Measurements from ENCODE around the gene SMIM32.

SMIM32 gene

DNA sequence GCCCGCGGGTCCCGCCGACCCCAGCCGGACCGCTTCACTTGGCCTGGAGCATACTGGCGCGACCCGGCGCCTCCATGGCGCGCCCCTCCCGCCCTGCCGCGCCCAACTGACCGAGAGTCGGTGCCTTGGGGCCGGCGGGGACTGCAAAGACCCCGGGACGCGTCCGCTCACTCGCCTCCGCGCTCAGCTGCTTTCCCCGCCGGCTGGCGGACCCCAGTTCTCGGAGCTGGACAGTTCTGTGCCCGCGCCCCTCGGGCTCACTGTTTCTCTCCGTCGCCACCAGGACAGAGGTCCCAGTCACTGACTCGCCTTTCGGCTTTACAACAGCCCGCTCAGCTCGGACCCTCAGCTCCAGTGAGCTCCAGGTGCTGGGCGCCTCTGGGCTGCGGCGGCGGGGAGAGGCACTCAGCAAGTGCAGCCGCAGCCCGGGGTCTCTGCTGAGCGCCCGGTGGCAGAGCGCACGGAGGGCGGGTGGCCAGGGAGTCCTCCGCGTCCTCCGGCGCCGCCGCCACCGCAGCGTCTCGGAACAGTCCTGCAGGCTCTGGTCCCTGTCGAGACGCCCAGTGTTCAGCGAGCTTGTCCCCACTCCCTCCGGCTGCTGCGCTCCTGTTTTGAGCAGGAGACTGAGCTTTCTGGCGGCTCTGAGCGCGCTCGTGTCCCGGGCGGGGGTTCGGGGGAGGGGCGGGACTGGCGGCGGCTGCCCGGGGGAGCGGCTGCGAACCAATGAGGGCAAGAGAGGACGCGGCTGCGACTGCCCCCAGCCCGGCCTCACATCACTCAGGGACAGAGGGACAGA is at the start of gene SMIM32:
SMIM32 (minus strand) TSS at position 637 of the 796 bp plus-strand sequence. CDS start 638 bp downstream, outside the sequence.
- DNase-seq (ENCODE audit: low spot score), result peak; percentile 69

DNA sequence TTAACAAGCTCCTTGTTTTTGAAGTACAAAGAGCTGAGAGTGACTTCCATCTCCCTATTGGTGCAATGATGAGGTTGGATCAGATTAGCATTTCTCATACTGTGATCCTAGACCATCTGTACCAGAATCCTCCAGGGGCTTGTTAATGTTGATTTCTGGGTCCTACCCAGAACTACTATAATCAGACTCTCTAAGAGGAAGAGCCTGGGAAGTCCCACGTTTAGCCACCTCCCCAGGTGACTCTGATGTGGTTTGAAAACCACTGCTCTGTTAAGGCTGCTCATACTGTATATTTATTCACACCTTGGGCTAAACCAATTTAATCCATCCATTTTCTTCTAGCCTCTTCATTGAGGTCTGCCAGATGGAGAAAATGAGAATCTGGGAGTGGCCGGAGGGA is 49.6 kb upstream of the SMIM32 start:
- peak; percentile 44 for DNase-seq (ENCODE audit: low spot score)

DNA sequence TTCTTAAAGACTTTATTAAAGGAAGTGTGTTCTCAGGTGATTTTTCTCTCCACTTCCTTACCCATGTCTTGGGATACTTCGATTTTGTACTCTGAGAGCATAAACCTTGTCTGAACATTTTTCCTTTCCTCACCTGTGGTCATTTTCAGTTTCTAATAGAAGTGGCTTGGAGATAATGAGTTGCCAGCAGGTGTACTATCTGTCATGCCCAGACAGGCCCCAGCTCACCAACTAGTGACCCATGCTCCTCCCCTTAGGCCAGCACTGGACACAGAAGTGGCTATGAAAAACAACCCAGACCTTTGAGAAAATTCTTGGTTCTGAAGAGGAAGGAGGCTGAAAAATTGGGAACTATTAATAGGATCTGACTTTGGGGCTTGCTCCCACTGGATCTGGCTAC is 49.2 kb upstream of the SMIM32 start:
- DNase-seq (ENCODE audit: low spot score), result no peak

DNA sequence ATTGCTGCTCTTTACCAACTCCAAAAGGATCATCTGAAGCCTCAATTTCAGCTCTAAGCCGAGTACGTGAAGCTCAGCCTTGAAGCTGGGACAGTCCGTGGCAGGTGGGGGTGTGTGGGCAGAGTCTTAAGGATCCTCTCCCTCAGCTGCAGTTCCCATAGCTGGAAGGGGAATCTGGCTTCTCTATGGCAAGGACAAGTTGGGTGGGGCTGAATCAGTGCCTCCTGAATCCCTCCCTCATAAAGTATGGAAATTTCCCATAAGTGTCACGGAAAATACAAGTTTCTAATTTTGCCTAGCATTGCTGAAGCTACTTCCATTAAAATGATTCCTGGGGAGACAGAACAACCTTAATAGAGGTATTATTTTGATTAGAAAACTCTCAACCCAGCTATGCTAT is 47.9 kb upstream of the SMIM32 start:
- DNase-seq (ENCODE audit: low spot score), result no peak

DNA sequence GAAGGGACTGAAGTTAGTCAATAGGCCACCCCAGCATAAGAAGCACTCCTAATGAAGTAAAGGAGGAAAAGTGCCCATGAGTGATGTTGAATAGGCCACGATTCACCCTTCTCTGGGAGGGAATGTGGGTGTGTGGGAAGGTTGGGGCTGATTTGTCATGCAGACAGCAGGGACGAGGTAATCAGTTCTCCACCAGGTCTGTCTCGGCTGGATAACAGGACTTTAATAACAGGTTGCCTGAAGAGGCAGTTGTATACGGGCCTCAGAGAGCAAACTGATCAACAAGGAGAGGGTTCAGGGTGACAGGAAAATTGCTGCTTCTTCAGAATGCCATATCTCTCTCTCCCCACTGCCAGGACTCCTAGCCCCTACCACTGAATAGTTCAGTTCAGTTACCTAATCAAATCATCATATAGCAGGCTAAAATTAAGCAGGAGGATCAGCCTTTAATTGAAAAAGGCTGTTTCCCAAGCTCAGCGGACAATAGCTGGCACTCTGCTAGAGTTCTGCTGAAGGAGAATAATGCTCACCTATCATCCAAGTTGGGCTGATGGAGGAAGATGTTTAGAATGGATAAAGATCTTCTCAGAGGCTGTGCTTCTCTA is 43.6 kb upstream of the SMIM32 start:
- no peak for DNase-seq (ENCODE audit: low spot score)

DNA sequence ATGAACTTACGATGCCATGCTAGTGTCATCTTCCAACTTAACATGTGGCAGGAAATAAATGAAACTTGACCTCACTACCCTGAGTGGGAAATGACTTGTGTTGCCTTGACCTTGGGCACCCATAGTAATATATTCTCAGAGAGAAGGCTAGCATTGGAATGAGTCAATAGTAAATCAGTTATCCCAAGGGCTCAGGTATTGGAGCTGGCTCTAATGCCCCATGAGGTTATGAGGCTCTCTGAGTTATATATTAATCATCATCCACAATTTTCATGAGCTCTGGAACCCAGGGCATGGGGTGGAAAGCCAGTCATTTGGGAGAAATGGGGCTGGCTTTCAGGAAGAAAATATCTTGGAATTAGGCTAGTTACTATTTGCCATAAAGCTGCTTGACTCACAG is 42.4 kb upstream of the SMIM32 start:
- no peak for DNase-seq (ENCODE audit: low spot score)

DNA sequence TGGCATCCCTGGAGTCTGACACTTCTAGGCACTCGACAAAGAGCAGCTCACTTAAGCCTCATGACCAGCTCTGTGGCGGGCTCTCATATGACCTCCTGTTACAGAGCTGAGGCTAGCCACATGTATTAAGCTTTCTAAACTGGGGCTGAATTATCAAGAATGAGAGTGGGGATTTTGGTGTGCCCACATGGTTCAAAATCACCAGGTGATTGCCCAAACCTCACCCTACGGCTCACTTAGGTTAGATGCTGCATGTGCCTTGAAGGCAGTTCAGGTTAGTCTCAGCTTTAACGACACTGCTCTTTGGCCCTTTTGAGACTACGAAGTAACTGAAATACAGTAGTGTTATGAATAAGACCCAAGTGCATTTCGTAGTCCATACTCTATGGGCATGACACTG is 39.4 kb upstream of the SMIM32 start:
- no peak for DNase-seq (ENCODE audit: low spot score)

DNA sequence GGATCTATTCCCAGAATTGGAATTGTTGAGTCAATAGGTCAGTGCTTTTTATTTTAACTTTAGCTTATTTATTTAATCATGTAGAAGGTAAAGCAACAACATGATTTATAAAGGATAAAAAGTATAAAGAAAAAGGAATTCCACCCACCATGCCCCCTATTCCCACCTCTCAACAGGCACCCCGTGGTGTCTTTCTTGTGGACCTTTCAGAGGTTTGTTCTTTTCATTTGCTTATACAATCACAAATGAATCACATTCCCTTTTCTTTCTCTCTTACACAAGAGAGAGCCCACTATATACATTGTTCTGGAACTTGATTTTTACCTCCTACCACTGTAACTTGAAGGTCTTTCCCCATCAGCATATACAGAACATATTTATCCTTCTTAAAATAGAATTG is 37.2 kb upstream of the SMIM32 start:
- DNase-seq (ENCODE audit: low spot score), result no peak

DNA sequence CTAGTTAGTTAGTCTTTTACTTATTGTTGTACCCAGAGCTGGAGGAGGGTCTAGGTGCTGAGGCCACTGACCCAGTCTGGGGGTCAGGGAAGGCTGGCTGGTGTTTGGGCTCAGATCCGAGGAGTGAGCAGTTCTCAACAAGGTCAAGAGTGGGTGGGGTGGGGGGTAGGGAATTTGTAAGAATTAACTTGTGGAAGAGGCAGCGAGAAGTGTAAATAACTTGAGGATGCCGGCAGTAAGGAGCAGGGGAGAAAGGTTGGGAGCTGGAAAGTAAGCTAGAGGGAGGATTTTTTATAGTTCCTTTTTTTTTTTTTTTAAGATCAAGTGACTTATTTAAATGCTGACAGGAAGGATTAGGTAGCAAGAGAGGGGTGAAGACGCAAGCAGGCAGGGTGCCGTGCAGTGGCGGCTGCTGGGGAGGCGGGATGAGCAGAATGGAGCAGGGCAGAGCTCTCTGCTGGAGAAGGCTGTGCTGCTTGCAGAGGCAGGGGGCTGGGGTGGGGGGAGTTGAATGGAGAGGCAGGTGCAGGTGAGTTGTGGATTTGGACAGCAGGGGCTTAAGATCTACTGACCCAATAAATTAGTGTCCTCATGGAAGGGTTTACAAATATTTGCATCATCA is 35.3 kb upstream of the SMIM32 start:
- DNase-seq (ENCODE audit: low spot score), result no peak

DNA sequence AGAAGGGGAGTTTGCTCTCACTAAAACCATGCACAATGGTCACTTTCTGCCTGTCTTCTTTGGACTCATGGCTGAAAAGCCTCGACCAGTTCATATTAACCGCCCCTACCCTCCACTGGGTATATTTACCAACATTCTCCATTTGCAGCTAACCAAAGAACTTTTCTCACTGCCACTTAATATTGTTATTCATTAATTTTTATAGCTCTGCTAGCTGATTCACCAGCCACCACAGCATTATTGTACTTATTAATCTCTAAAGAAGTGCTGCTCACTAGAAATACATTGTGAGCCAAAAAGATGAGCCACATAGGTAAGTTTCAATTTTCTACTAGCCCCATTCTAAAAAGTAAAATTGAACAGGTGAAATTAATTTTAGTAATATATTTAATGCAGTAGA is 33.4 kb upstream of the SMIM32 start:
- DNase-seq (ENCODE audit: low spot score), result no peak

DNA sequence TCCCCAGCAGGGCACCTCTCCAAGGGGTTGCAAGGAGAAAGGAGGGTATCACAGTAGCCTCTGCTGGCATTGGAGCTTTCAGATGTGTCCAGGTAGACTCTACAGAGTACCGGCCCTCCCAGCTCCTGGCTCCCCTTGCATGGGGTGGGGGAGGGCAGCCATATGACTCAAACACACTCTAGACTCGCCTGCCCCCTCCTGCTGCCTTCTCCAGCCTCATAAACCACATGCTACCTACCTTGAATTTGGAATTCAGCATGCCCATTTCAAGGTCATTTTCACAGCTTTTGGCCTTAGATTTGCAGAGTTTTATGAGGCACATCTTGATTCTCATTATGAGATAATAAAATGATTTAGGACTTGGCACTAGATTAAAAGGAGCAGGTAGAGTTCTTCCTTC is 32.8 kb upstream of the SMIM32 start:
- no peak for DNase-seq (ENCODE audit: low spot score)

DNA sequence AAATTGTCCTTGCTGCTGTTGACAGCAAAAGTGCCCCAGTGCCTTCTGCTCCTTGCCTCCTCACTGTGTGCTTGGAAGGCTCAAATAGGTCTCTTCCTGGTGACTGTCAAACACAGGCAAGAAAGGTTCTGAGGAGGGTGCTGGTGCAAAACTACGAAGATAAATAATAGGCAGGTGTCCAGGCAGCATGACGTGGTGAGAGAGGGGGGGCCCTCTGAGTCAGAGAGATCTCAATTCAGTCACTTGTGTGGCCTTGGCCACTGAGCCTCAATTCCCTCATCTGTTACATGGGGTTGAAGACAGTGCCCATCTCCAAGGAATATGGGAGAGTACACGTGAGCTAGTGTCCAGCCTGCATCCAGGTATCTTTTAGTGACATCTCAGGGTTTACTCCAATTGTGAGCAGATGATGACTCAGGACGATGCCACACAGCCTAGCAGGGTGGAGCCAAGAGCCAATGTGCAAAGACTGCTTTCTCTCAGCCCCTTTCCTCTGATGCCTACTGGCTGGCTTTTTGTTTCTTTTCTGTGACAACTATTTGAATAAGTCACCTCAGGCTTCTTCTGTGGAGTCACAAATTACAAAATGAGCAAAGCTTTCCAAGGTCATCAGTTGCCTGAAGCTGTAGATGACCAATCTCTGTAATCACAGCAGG is 29.7 kb upstream of the SMIM32 start:
- no peak for DNase-seq (ENCODE audit: low spot score)

DNA sequence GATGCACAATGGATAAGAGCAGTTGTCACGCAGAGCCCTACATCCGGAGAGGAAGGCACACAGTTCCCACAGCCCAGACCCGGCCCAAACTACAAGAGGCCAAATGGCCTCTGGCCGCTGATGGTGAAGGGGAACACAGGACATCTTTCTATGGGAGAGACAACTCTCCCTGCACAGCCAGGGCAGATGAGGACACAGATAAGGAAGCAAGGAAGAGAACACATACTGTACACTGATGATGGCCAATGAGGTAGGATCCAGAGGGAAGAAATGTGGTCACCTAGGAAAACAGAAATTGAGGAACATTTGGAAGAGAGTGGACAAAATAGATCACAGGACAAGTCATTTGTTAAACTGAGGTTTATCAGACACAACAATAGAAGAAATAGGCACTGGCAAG is 28.4 kb upstream of the SMIM32 start:
- DNase-seq (ENCODE audit: low spot score), result no peak

DNA sequence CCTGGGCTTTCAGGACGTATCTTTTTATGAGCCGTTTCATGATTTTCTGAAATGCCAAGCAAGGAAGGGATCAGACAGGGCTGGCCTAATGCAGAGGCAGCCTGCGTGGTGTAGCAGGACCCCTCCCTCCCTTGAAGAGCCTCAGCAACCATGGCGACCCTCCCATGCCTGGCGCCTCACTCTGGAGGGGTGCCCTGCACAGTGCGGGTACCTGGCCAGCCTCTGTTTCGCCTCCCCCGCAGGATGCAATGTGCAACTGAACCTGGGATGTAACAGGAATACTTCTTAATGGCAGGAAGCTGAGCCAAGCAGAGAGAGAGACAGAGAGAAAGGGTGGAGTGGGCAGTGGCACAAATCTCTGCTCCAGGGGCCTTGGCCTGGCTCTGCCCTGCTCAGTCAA is 23.3 kb upstream of the SMIM32 start:
- no peak for DNase-seq (ENCODE audit: low spot score)

DNA sequence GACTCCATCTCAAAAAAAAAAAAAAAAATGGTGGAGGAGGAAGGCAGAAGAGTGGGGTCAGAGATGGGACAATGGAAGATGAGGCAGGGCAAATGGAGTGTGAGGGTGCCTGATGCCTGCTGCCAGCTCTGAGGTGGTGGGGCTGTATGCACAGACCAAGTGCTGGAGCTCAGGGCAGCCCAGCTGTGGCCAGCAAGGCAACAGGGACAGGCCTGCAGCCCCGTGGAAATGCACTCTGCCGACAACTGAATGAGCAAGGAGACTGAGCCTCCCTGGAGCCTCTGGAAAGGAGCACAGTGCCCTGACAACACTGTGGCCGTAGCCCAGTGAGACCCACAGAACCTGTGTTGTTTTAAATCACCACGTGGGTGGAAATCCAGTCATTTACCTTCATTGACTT is 22.9 kb upstream of the SMIM32 start:
- no peak for DNase-seq (ENCODE audit: low spot score)

DNA sequence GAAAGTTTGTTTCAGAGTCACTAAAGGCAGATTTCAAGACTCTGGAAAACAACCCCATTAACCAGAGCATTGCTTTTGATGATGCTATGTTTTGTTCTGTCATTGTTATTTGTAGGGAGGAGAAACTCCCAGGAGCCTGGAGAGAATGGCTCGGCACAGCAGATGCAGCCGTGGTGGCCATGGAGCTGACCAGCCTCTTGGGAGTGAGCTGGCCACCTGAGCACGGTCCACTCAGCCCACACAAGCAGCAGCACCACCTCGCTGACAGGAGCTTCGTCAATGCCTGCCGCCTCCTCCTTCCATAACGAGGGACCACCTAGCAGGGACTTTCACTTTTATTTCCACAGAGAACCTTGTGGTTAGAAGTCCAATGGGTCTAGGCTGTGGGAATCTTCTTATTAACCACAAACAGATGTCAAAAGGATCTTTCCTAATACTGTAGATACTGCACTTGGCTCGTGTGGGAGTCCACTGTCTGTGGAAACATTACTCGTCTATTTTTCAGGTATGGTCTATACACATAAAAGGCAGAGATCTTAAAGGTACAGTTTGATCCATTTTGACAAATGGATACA is 21.0 kb upstream of the SMIM32 start:
- no peak for DNase-seq (ENCODE audit: low spot score)

DNA sequence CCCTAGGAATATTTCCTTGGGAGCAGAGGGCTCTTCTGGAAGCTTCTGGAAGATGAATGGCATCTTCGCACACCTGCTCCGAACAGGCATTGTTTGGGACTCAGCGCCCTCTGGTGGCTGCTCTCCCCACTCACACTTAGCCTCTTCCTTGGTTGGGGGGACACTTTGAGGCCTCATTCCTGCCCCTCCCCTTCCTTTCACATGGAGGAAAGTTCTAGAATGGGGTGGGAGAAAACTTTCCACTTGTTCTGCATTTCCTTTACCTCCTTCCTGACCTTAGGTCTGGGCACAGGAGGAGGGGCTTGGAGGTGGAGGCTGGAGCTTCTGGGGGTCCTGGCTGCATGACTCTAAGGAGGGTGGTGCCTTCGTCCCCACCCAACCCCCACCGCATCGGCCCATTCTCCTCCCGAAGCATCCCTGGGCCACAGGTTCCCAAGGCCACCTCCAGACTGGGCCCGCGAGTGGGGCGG is 19.3 kb upstream of the SMIM32 start:
- DNase-seq (ENCODE audit: low spot score), result peak; percentile 79

DNA sequence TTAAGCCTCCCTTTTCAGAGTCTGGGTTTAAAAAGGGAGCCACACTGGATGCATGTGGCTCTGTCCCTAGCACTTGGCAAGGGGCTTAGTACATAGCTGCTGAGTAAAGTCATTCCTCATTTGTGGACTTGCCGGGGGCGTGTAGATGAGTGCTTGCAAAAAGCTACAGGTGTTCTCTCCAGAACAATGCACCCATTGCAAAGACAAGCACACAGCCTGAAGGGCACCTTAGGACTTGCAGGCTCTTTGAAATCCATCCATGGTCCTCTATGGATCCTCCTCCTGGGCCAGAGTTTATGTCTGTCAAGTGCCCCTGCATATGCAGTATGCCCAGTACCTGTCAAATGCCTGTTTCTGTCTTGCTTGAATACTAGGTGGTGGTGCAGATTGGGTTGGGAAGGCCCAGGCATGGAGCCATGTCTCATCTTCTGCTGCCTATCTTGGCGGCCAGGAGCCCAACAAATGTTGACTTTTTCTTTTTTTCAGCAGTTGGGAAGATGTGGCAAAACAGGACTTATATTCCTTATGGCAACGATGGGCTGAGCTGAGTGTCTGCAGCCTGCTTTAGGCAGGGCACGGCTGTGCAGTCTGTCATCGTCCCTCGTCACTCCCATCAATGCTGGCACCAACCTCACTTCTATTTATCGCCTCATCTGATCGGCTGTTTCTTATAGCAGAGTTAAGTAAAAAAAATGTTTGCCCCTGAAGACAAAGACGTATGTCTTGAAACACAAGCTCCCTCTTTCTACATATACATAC is 18.5 kb upstream of the SMIM32 start:
- no peak for DNase-seq (ENCODE audit: low spot score)

DNA sequence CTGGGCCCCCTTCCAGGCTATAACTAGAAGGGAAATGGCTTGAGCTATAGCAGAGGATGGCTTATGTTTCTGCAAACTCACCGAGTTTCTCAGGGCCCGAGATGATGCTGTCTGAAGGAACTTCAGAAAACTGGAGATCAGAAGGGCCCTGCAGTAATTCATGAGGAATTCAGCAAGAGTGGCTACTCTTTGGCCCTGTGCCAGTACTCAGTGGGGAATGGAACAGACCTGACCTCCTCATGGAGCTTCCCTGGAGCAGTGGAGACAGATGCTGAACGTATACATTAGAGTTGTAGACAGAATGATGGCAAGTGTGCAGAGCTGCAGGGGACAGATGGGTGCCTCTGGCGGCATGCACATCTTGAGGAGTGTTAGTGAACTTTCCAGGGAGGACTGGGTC is 17.3 kb upstream of the SMIM32 start:
- no peak for DNase-seq (ENCODE audit: low spot score)

DNA sequence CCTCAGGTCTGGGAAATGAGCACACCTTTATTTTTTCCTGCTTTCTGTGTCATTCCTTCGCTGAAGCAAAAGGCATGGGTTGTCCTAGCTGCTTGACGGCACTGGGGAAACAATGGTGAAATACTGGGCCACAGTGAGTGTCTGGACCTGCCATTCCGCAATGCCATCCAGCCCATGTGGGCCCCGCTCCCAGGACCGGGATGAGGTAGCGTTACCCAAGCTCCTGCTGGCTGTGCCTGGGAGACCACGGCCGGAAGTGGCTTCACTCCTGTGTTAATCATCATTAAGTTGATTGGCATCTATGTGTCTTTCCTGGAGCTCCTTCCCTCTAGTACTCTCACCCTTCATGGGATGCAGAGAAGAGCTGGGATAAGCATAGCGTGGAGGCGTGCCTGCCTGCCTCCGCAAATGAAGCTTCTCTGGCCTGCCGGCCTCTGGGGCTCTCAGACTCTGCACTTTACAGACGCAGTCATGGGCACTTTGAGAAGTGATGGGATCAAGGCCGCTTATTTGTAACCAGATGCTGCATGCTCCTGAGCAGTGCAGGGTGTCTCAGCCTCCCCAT is 16.5 kb upstream of the SMIM32 start:
- no peak for DNase-seq (ENCODE audit: low spot score)

DNA sequence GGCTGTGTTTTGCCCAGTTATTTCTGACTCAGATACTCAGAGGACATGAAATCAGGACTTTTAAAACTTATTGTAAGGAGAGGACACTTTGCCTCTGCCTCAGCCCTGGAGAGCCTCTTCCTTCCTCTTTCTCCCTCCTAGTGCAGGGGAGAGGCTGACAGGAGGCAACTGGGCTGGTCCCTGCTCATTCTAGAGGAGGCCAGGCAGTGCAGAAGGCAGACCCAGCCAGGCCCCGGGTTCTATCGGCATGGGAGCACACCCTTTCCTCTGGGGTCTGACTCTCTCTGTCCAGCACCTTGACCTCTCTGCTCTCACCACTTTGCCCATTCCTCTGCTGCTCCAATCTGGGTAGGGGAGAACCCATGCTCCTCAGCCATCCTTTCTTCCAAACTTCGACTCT is 16.0 kb upstream of the SMIM32 start:
- DNase-seq (ENCODE audit: low spot score), result no peak

Measured in D341Med (cell line).